K562 (cell line): Measurements from ENCODE around the gene NXF1. TPM values are rescaled to one million over a fixed set of nuclear protein-coding genes. Genes with fewer than 3 reads are reported as not detected.

Experiments
- ATAC-seq: fragments of 200-7000 bp; cut with Tn5 transposase; 3 replicates; pipeline ENCODE4 v1.9.1; 2020; ENCODE audit warnings: moderate library complexity
- BruUV-seq: library from RNA; stranded (reverse); fragments of 400-500 nt; replicated peaks from 2 replicates; lab custom pipeline; 2021; lab: Mats Ljungman, UMichigan
- CTCF ChIA-PET: fragments of 300-600 bp; formaldehyde crosslinking; extraction: SDS; loops from one replicate; lab custom pipeline; 2021; ENCODE audit warnings: low intra/inter-chr PET ratio; lab: Yijun Ruan, JAX
- POLR2A ChIA-PET: fragments of 300-600, 350-650 bp; sonication (Branson Sonifier 250); formaldehyde crosslinking; extraction: SDS; loops from one replicate; lab custom pipeline; 2021; ENCODE audit warnings: antibody characterized with exemption, inconsistent platforms; lab: Yijun Ruan, JAX
- DNase-seq, 4 experiments: peaks; one replicate each; pipeline versions ENCODE4 v3.0.0 to v3.0.0-alpha.2; 2011 to 2018; ENCODE audit warnings: low spot score in 3 of 4, mixed read lengths in 3 of 4; ENCODE audit errors: extremely low read depth in 1 of 4
- FAIRE-seq: peaks from 2 replicates; lab custom pipeline; 2011; peaks lifted over from hg19 to GRCh38; lab: Jason Lieb, UNC
- H2AFZ ChIP-seq: 2 replicates; pipeline ENCODE4 v1.6.0; 2011; ENCODE audit warnings: low read depth, low read length, control low read depth, inconsistent platforms
- H3K27ac ChIP-seq: fragments of 200-600 bp; 3 replicates; pipeline ENCODE4 v1.8.0; 2011; ENCODE audit warnings: low read depth, mild to moderate bottlenecking, control low read depth, inconsistent platforms, low read length, moderate library complexity, mixed read lengths; ENCODE audit errors: extremely low read depth
- H3K27me3 ChIP-seq, 2 experiments: fragments of 300-600 bp in 1 of 2; 2 replicates in 1 of 2; 3 replicates in 1 of 2; pipeline versions ENCODE4 v1.6.0 to v1.8.0; 2011; ENCODE audit warnings: inconsistent platforms in 2 of 2, low read length in 2 of 2, mild to moderate bottlenecking in 1 of 2, mixed read lengths in 1 of 2, moderate library complexity in 1 of 2; ENCODE audit not compliant: control insufficient read depth in 2 of 2, insufficient read depth in 2 of 2
- H3K36me3 ChIP-seq: fragments of 300-600 bp; 3 replicates; pipeline ENCODE4 v1.8.0; 2011; ENCODE audit warnings: mild to moderate bottlenecking, low read length, inconsistent platforms; ENCODE audit not compliant: control insufficient read depth, insufficient read depth
- H3K4me1 ChIP-seq, 2 experiments: fragments of 200-600 bp in 1 of 2; replicated peaks in 1 of 2; 2 replicates in 1 of 2; 3 replicates in 1 of 2; pipeline versions ENCODE4 v1.5.1 to v1.8.0; 2011; ENCODE audit warnings: inconsistent platforms in 2 of 2, low read length in 2 of 2, mild to moderate bottlenecking in 1 of 2, mixed read lengths in 1 of 2, moderate library complexity in 1 of 2; ENCODE audit not compliant: control insufficient read depth in 2 of 2, insufficient read depth in 2 of 2
- H3K4me2 ChIP-seq: 2 replicates; pipeline ENCODE4 v1.6.1; 2011; ENCODE audit warnings: low read length, control low read depth, inconsistent platforms, mixed read lengths; ENCODE audit not compliant: insufficient read depth
- H3K4me3 ChIP-seq: fragments of 200-600 bp; sonication (generic), shearing (Covaris generic); 2 replicates; pipeline ENCODE4 v1.5.1; 2016; ENCODE audit warnings: control low read depth, inconsistent platforms
- H3K79me2 ChIP-seq: fragments of 200-600 bp; 3 replicates; pipeline ENCODE4 v1.8.0; 2011; ENCODE audit warnings: low read length, inconsistent platforms; ENCODE audit not compliant: control insufficient read depth, insufficient read depth
- H3K9ac ChIP-seq, 2 experiments: 2 replicates each; pipeline versions ENCODE4 v1.6.0 to v1.6.1; 2011; ENCODE audit warnings: low read depth in 2 of 2, low read length in 2 of 2, control low read depth in 1 of 2, inconsistent platforms in 1 of 2, mild to moderate bottlenecking in 1 of 2, mixed read lengths in 1 of 2; ENCODE audit not compliant: insufficient read depth in 1 of 2
- H3K9me1 ChIP-seq: one replicate; pipeline ENCODE4 v1.6.0; 2011; ENCODE audit warnings: inconsistent platforms, mild to moderate bottlenecking, low read length, moderate library complexity; ENCODE audit not compliant: control insufficient read depth, insufficient read depth
- H3K9me3 ChIP-seq: replicated peaks from 2 replicates; pipeline ENCODE4 v1.5.1; 2011; ENCODE audit warnings: low read depth, low read length, inconsistent platforms; ENCODE audit not compliant: control insufficient read depth, insufficient read depth
- H4K20me1 ChIP-seq: replicated peaks from 2 replicates; pipeline ENCODE4 v1.6.1; 2011; ENCODE audit warnings: low read length, inconsistent platforms, mixed read lengths; ENCODE audit not compliant: control insufficient read depth, insufficient read depth
- BCLAF1 ChIP-seq, 2 experiments: fragments of 450-650 bp in 1 of 2; IDR thresholded peaks; 2 replicates each; pipeline ENCODE4 v1.6.1; 2011 to 2017; ENCODE audit warnings: low read depth in 2 of 2, antibody characterized with exemption in 1 of 2, borderline replicate concordance in 1 of 2, low read length in 1 of 2, mild to moderate bottlenecking in 1 of 2, mixed read lengths in 1 of 2; ENCODE audit not compliant: control insufficient read depth in 1 of 2
- ETV5 ChIP-seq: sonication (generic); formaldehyde crosslinking; IDR thresholded peaks from 2 replicates; pipeline ENCODE4 v1.4.0; 2020; ENCODE audit warnings: low read depth, mild to moderate bottlenecking, missing genetic modification reagents
- MAZ ChIP-seq, 2 experiments: fragments of 450-650 bp in 1 of 2; sonication (generic) in 1 of 2; formaldehyde crosslinking; IDR thresholded peaks in 1 of 2; conservative IDR thresholded peaks in 1 of 2; 2 replicates each; pipeline versions ENCODE4 v1.4.0 to v1.5.0; 2020; ENCODE audit warnings: mild to moderate bottlenecking in 1 of 2, missing genetic modification reagents in 1 of 2
- MCM2 ChIP-seq: fragments of 450-650 bp; IDR thresholded peaks from 2 replicates; pipeline ENCODE4 v1.6.1; 2017; ENCODE audit warnings: low read depth, mild to moderate bottlenecking
- MCM7 ChIP-seq, 2 experiments: fragments of 450-650 bp; IDR thresholded peaks; 2 replicates each; pipeline ENCODE4 v1.6.1; 2016 to 2018
- MEF2D ChIP-seq: conservative IDR thresholded peaks from 2 replicates; pipeline ENCODE4 v1.6.1; 2016; ENCODE audit warnings: low read depth, missing genetic modification characterization, missing compliant biosample characterization
- MEIS2 ChIP-seq: fragments of 450-650 bp; IDR thresholded peaks from 2 replicates; pipeline ENCODE4 v1.6.1; 2014; ENCODE audit warnings: mild to moderate bottlenecking; ENCODE audit not compliant: partially characterized antibody
- MYBL2 ChIP-seq, 2 experiments: fragments of 450-650 bp in 1 of 2; sonication (generic) in 1 of 2; formaldehyde crosslinking in 1 of 2; IDR thresholded peaks; 2 replicates each; pipeline versions ENCODE4 v1.6.1 to v1.8.1; 2017 to 2022; ENCODE audit warnings: borderline replicate concordance in 1 of 2, inconsistent platforms in 1 of 2, low read depth in 1 of 2, mild to moderate bottlenecking in 1 of 2, missing genetic modification reagents in 1 of 2, moderate library complexity in 1 of 2
- NCOA4 ChIP-seq: fragments of 450-650 bp; IDR thresholded peaks from 2 replicates; pipeline ENCODE4 v1.6.1; 2018; ENCODE audit warnings: mild to moderate bottlenecking; ENCODE audit not compliant: partially characterized antibody
- NFIX ChIP-seq: fragments of 250-450 bp; sonication (Bioruptor Pico); IDR thresholded peaks from 2 replicates; pipeline ENCODE4 v1.4.0; 2020; ENCODE audit warnings: low read depth, mild to moderate bottlenecking, moderate library complexity
- RBBP5 ChIP-seq: fragments of 200-600 bp; sonication (generic); IDR thresholded peaks from 2 replicates; pipeline ENCODE4 v1.6.1; 2012; ENCODE audit warnings: borderline replicate concordance, mild to moderate bottlenecking, low read length, control low read depth, inconsistent platforms; ENCODE audit not compliant: insufficient read depth, poor library complexity, severe bottlenecking
- SREBF2 ChIP-seq: sonication (generic); formaldehyde crosslinking; IDR thresholded peaks from 2 replicates; pipeline ENCODE4 v1.4.0; 2020; ENCODE audit warnings: mild to moderate bottlenecking, missing genetic modification reagents
- ZHX1 ChIP-seq: fragments of 150-350 bp; conservative IDR thresholded peaks from 2 replicates; pipeline ENCODE4 v1.6.1; 2014; ENCODE audit warnings: low read length
- ZNF75A ChIP-seq: fragments of 450-650 bp; formaldehyde crosslinking; IDR thresholded peaks from 2 replicates; pipeline ENCODE4 v1.4.0; 2020; ENCODE audit warnings: mild to moderate bottlenecking
- WGBS: fragments of 100-300 bp; shearing (Covaris generic); methylation state at CpG from one replicate; pipeline ENCODE4 v1.1.6; 2016; ENCODE audit warnings: low coverage, mixed read lengths; ENCODE audit not compliant: insufficient coverage; ENCODE audit errors: missing lambda C conversion rate; 5-methylcytosine and 5-hydroxymethylcytosine counted together
- in situ Hi-C: fragments of 300-500 bp; cut with MboI; formaldehyde crosslinking; loops from 4 replicates; pipeline ENCODE4 v1.15.0; 2018; ENCODE audit warnings: inconsistent platforms, mixed read lengths
- intact Hi-C: fragments of 100-400 bp; cut with micrococcal nuclease; formaldehyde crosslinking; loops from 2 replicates; pipeline ENCODE4 v1.14.2; 2022
- polyA plus RNA-seq, 8 experiments: library from polyadenylated mRNA; depleted of rRNA in 4 of 8; stranded (reverse) in 5 of 8; unstranded in 3 of 8; fragments of >200 nt; fragmentation: Nextera tagmentation in 2 of 8; fragmentation: Illumina TruSeq in 1 of 8; extraction: Ambion mirVana in 2 of 8; extraction: Trizol in 1 of 8; gene quantifications; 2 replicates each; pipeline versions ENCODE4 v1.2.1 to v1.2.3, GENCODE V29; 2011 to 2014; ENCODE audit warnings: inconsistent platforms in 1 of 8, missing spikeins in 1 of 8
- total RNA-seq, 7 experiments: library from RNA; depleted of rRNA in 6 of 7; stranded (reverse); fragments of >200 nt in 6 of 7; fragmentation: Illumina TruSeq in 2 of 7; extraction: Trizol in 2 of 7; gene quantifications; 2 replicates each; pipeline versions ENCODE4 v1.2.1 to v1.2.3, GENCODE V29; 2011 to 2021; ENCODE audit warnings: low replicate concordance in 1 of 7

Gene NXF1
- total and polyA plus RNA-seq, 9 of the 15 experiments (the other 6 are each of a cell fraction or from before 2014, with no cell fraction given), result 18.1 to 98.3 (median 35.8) TPM

GRCh38 chr11:62775646-62776045 lies 29.6 kb downstream of the NXF1 start (continued):
- TF ChIP-seq ZHX1 (no peak), MYBL2 (IDR thresholded peaks at IDR 0.05; ENCODE audit: low read depth) (no peak), MYBL2 (CRISPR knock-in tag; IDR thresholded peaks at IDR 0.05; ENCODE audit: borderline replicate concordance) (no peak), NFIX (no peak)
- TF ChIP-seq, all 486 proteins: peak for 0

- DNase-seq, result no peak
- peaks cover 28% of the 10 kb centered on the region for H3K79me2 ChIP-seq
- H3K9me3 ChIP-seq, result no peaks in the 10 kb centered on the region
- no peak for ATAC-seq
- no peak overlapping the region for H3K4me3 ChIP-seq
- H3K36me3 ChIP-seq, result peaks cover 48% of the 10 kb centered on the region
- in situ Hi-C loops, result no loop called here
- H4K20me1 ChIP-seq, result no peaks in the 10 kb centered on the region
- peaks cover 9 to 24% of the 10 kb centered on the region in 2 experiments for H3K4me1 ChIP-seq
- H3K9me1 ChIP-seq, result no peaks in the 10 kb centered on the region
- POLR2A ChIA-PET, result interaction anchor here (0.6 to 2.4 kb wide), 7 partner anchors 12 to 110 kb away, joined by 3 to 7 read pairs (median 4); no protein-coding TSS in a partner anchor
- H3K27ac ChIP-seq, result no peak overlapping the region
- intact Hi-C loops, result no loop called here
- no peak for FAIRE-seq
- BruUV-seq, result no TSS peak
- WGBS, result 90% methylated on average over 6 of the region's 6 CpGs
- H3K27me3 ChIP-seq, result no peaks in the 10 kb centered on the region
- H3K4me2 ChIP-seq, result no peak overlapping the region
- no peak overlapping the region for H2AFZ ChIP-seq
- peak overlapping the region in 1 of 2 experiments; percentile 81; a peak in 1 of 4 replicates for H3K9ac ChIP-seq
- CTCF ChIA-PET, result no interaction called here
- TF ChIP-seq RBBP5, result no peak
- TF ChIP-seq SREBF2, result no peak
- TF ChIP-seq ETV5, result no peak
- no peak for TF ChIP-seq MCM7 (IDR thresholded peaks at IDR 0.05)
- no peak for TF ChIP-seq MAZ (CRISPR knock-in tag; conservative IDR thresholded peaks at IDR 0.05 in 1 of 2, IDR thresholded peaks at IDR 0.05 in 1 of 2)
- no peak for TF ChIP-seq NCOA4
- TF ChIP-seq MEF2D (tag), result no peak
- no peak for TF ChIP-seq BCLAF1 (IDR thresholded peaks at IDR 0.05; ENCODE audit: borderline replicate concordance in 1 of 2, control insufficient read depth in 1 of 2, low read depth in 2 of 2, low read length in 1 of 2)
- no peak for TF ChIP-seq ZNF75A (CRISPR knock-in tag)
- no peak for TF ChIP-seq MCM2
- TF ChIP-seq MEIS2, result no peak
Observed at GRCh38 chr11:62774407-62774806, 30.8 kb downstream of the NXF1 start.
